ES-I3 (cell line): ENCODE data around the gene SLC6A18.

Experiments used
- H3K36me3 ChIP-seq: 2 replicates; pipeline ENCODE4 v1.6.1; 2013; ENCODE audit warnings: mild to moderate bottlenecking, low read length, control low read depth, moderate library complexity; ENCODE audit not compliant: insufficient read depth
- H3K4me1 ChIP-seq: 2 replicates; pipeline ENCODE4 v1.6.1; 2013; ENCODE audit warnings: mild to moderate bottlenecking, control low read depth, low read length; ENCODE audit not compliant: insufficient read depth
- H3K9ac ChIP-seq: 2 replicates; pipeline ENCODE4 v1.6.1; 2013; ENCODE audit warnings: low read depth, mild to moderate bottlenecking, low read length, moderate library complexity
- H3K9me3 ChIP-seq: 2 replicates; pipeline ENCODE4 v1.6.1; 2013; ENCODE audit warnings: mild to moderate bottlenecking, low read length, moderate library complexity; ENCODE audit not compliant: control insufficient read depth, insufficient read depth

The SLC6A18 gene

GRCh38 chr5:1239505-1240251 lies 14.5 kb downstream of the SLC6A18 start:
- Histone ChIP-seq H3K36me3 (no peaks in the 10 kb centered on the region), H3K9me3 (no peaks in the 10 kb centered on the region), H3K4me1 (no peaks in the 10 kb centered on the region), H3K9ac (no peak overlapping the region)

GRCh38 chr5:1240496-1241260 lies 15.5 kb downstream of the SLC6A18 start:
- Histone ChIP-seq H3K9me3 (no peaks in the 10 kb centered on the region), H3K4me1 (no peaks in the 10 kb centered on the region), H3K9ac (no peak overlapping the region)

GRCh38 chr5:1241509-1242080 lies 16.4 kb downstream of the SLC6A18 start:
- Histone ChIP-seq H3K9ac (no peak overlapping the region), H3K9me3 (no peaks in the 10 kb centered on the region), H3K36me3 (no peaks in the 10 kb centered on the region), H3K4me1 (no peaks in the 10 kb centered on the region)

More at GRCh38 chr5:1240496-1241260, 15.5 kb downstream of the SLC6A18 start:
- no peaks in the 10 kb centered on the region for H3K36me3 ChIP-seq

- no peaks in the 10 kb centered on the region for H3K9me3 ChIP-seq
- no peaks in the 10 kb centered on the region for H3K4me1 ChIP-seq
- H3K36me3 ChIP-seq, result no peaks in the 10 kb centered on the region
- no peak overlapping the region for H3K9ac ChIP-seq
Measured at GRCh38 chr5:1242733-1243486, 17.7 kb downstream of the SLC6A18 start.

- Histone ChIP-seq H3K9me3 (no peaks in the 10 kb centered on the region), H3K9ac (no peak overlapping the region), H3K4me1 (no peaks in the 10 kb centered on the region), H3K36me3 (no peaks in the 10 kb centered on the region)
Measured at GRCh38 chr5:1243487-1244130, 18.4 kb downstream of the SLC6A18 start.

- no peaks in the 10 kb centered on the region for H3K9me3 ChIP-seq
- no peaks in the 10 kb centered on the region for H3K4me1 ChIP-seq
- no peak overlapping the region for H3K9ac ChIP-seq
- H3K36me3 ChIP-seq, result no peaks in the 10 kb centered on the region
Measured at GRCh38 chr5:1244255-1244654, 19.1 kb downstream of the SLC6A18 start.

- H3K4me1 ChIP-seq, result no peaks in the 10 kb centered on the region
- H3K9me3 ChIP-seq, result no peaks in the 10 kb centered on the region
- H3K36me3 ChIP-seq, result no peaks in the 10 kb centered on the region
- H3K9ac ChIP-seq, result no peak overlapping the region
Measured at GRCh38 chr5:1244976-1245375, 19.8 kb downstream of the SLC6A18 start.

- no peaks in the 10 kb centered on the region for H3K36me3 ChIP-seq
- H3K9ac ChIP-seq, result no peak overlapping the region
- no peaks in the 10 kb centered on the region for H3K9me3 ChIP-seq
- no peaks in the 10 kb centered on the region for H3K4me1 ChIP-seq
Measured at GRCh38 chr5:1245905-1246576, 20.9 kb downstream of the SLC6A18 start.

- Histone ChIP-seq H3K9me3 (no peaks in the 10 kb centered on the region), H3K9ac (no peak overlapping the region)
Measured at GRCh38 chr5:1246711-1247431, 21.7 kb downstream of the SLC6A18 start.

GRCh38 chr5:1247811-1248210 lies 22.6 kb downstream of the SLC6A18 start:
- Histone ChIP-seq H3K4me1 (no peaks in the 10 kb centered on the region), H3K9me3 (no peaks in the 10 kb centered on the region), H3K36me3 (no peaks in the 10 kb centered on the region), H3K9ac (no peak overlapping the region)

More at GRCh38 chr5:1246711-1247431, 21.7 kb downstream of the SLC6A18 start:
- no peaks in the 10 kb centered on the region for H3K36me3 ChIP-seq
- no peaks in the 10 kb centered on the region for H3K4me1 ChIP-seq

GRCh38 chr5:1249366-1250280 lies 24.4 kb downstream of the SLC6A18 start:
- H3K4me1 ChIP-seq, result no peaks in the 10 kb centered on the region
- H3K9ac ChIP-seq, result no peak overlapping the region
- H3K36me3 ChIP-seq, result no peaks in the 10 kb centered on the region
- no peaks in the 10 kb centered on the region for H3K9me3 ChIP-seq
